Mesodermal cell (in vitro differentiated cells): ENCODE results near the gene SLX4IP.

ENCODE experiments used
- H3K27ac ChIP-seq: 2 replicates; pipeline ENCODE4 v1.7.0; 2013; ENCODE audit warnings: mild to moderate bottlenecking, low read depth, low read length, moderate library complexity; ENCODE audit not compliant: severe bottlenecking
- H3K36me3 ChIP-seq: 2 replicates; pipeline ENCODE4 v1.7.1; 2013; ENCODE audit warnings: mild to moderate bottlenecking, low read length, moderate library complexity; ENCODE audit not compliant: control insufficient read depth, insufficient read depth
- H3K4me1 ChIP-seq: one replicate; pipeline ENCODE4 v1.7.1; 2013; ENCODE audit warnings: mild to moderate bottlenecking, low read length; ENCODE audit not compliant: insufficient read depth, control insufficient read depth, poor library complexity, severe bottlenecking
- H3K4me3 ChIP-seq: 2 replicates; pipeline ENCODE4 v1.7.0; 2013; ENCODE audit warnings: low read length, control low read depth, mild to moderate bottlenecking; ENCODE audit not compliant: insufficient read depth, poor library complexity, severe bottlenecking; ENCODE audit errors: extremely low read depth
- H3K9me3 ChIP-seq: 2 replicates; pipeline ENCODE4 v1.7.1; 2013; ENCODE audit warnings: mild to moderate bottlenecking, low read length, moderate library complexity; ENCODE audit not compliant: control insufficient read depth
- WGBS, 2 experiments: methylation state at CpG; one replicate each; pipeline ENCODE4 v1.1.5; 2013; ENCODE audit warnings: missing lambda C conversion rate in 2 of 2; ENCODE audit not compliant: insufficient coverage in 2 of 2; 5-methylcytosine and 5-hydroxymethylcytosine counted together

The SLX4IP gene

DNA sequence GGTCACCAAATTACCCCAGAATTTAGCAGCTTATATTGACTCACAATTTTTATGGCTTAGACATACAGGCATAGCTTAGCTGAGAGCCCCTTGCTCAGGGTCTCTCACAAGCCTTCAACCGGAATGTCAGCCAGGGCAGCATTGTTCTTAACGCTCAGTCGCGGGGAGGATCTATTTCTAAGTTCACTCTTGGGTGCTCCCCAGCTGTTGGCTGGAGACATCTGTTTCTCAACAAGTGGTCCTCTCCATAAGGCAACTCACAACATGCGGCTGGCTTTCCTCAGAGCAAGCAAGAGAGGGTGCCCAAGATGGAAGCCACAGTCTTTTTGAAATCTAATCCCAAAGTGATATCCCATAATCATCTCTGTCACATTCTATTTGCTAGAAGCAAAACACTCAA lies 46.6 kb downstream of the SLX4IP start:
- Histone ChIP-seq H3K27ac (no peak overlapping the region), H3K4me1 (no peaks in the 10 kb centered on the region), H3K36me3 (no peaks in the 10 kb centered on the region), H3K9me3 (no peaks in the 10 kb centered on the region), H3K4me3 (no peak overlapping the region)
- WGBS, 2 experiments, result 68 to 70% methylated on average over 5 of the region's 5 CpGs

DNA sequence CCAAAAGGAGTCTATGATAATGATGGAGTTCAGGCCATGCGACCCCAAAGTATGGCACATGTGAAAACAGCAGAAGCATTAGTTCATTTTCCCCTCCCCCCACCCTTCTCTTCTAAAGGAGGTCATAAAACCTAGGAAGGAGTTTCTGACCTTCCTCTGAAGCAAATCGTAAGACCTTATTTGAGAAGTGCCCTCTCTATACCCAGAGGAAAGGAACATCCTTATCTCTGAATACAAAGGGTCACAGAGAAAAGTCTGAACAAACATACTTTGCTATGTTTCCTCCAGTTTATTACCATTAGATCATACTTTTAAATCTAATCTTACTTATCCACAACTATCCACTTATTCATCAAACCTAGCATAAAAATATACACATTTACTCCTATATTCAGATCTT lies 48.6 kb downstream of the SLX4IP start:
- Histone ChIP-seq H3K4me1 (peaks cover 3% of the 10 kb centered on the region), H3K36me3 (no peaks in the 10 kb centered on the region), H3K9me3 (no peaks in the 10 kb centered on the region), H3K27ac (no peak overlapping the region), H3K4me3 (no peak overlapping the region)
- 71% methylated on average over 1 of the region's 2 CpGs; no CpG with 5 or more reads in 1 of the 2 experiments for WGBS, 2 experiments

- no peaks in the 10 kb centered on the region for H3K36me3 ChIP-seq
- H3K9me3 ChIP-seq, result no peaks in the 10 kb centered on the region
- H3K27ac ChIP-seq, result no peak overlapping the region
- no peak overlapping the region for H3K4me3 ChIP-seq
- 89 to 96% methylated on average over 4 to 7 of the region's 7 CpGs for WGBS, 2 experiments
- peaks cover 25% of the 10 kb centered on the region for H3K4me1 ChIP-seq
Measured at GRCh38 chr20:10487142-10488136, 52.3 kb downstream of the SLX4IP start.

DNA sequence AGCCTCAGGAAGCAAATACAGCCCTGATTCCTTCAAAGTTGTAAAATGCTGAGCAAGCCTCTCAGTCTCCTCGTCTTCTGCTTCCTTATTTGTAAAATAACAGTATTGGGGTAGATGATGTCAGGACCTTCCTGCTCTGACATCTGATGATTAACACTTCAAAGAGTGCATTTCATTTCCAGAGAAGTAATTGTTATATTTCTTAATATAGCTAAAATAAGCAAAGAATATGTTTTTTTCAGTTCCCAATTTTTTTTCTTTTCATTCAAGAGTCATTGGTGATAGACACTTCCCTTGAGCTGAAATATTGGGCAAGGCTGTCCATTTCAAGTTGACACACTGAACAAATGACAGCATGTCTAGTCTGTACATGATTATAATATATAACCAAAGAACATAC lies 53.4 kb downstream of the SLX4IP start:
- Histone ChIP-seq H3K36me3 (no peaks in the 10 kb centered on the region), H3K4me3 (no peak overlapping the region), H3K27ac (no peak overlapping the region), H3K9me3 (no peaks in the 10 kb centered on the region), H3K4me1 (peaks cover 25% of the 10 kb centered on the region)
- WGBS, 2 experiments, result no CpG with 5 or more reads among the region's 1 CpG

DNA sequence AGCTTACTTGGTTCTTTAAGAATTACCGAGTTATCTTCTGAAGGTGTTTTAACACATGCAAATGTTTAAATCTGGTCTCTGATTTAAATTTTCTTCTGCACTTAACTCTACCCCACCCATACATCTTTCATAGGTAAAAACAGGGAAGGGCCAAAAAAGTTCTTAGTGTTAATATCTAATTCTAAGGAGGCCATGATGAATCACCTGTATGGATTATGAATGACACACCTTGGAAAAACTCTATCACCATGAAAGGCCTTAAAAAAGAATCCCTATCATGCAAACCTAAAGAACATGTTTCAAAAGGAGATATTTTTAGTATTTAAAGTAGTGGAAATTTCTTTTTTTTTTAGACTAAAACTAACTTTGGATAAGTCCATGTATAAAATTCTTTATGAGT lies 54.7 kb downstream of the SLX4IP start:
- no CpG with 5 or more reads among the region's 1 CpG for whole genome bisulfite sequencing, 2 experiments
- Histone ChIP-seq H3K4me1 (peaks cover 25% of the 10 kb centered on the region), H3K9me3 (no peaks in the 10 kb centered on the region), H3K4me3 (no peak overlapping the region), H3K36me3 (no peaks in the 10 kb centered on the region), H3K27ac (no peak overlapping the region)

DNA sequence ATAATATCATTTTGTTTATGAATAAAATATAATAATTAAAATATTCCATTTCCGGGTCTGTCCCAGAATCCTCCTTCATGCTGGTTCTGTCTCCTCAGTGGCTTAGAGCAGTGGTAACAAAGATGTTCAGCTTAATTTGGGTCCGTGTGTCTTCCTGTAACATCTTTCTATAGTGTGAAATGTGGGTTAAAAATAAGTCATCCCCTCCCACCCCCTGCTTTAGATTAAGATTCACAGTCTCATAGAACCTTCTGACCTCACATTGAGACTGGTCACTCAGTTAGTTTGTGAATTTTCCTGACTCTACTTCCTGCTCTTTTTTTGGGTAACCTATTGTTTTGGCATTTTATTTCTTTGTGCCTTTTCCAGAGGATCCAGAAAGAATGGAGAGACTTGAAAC lies 55.2 kb downstream of the SLX4IP start:
- Histone ChIP-seq H3K27ac (peak overlapping the region; percentile 87), H3K4me3 (no peak overlapping the region), H3K4me1 (peaks cover 25% of the 10 kb centered on the region), H3K9me3 (no peaks in the 10 kb centered on the region), H3K36me3 (no peaks in the 10 kb centered on the region)
- no CpG with 5 or more reads among the region's 2 CpGs for WGBS, 2 experiments

GRCh38 chr20:10490706-10491105 lies 55.6 kb downstream of the SLX4IP start:
- H3K9me3 ChIP-seq, result no peaks in the 10 kb centered on the region
- peak overlapping the region; percentile 87 for H3K27ac ChIP-seq
- no CpG with 5 or more reads among the region's 1 CpG for WGBS, 2 experiments
- H3K4me3 ChIP-seq, result no peak overlapping the region
- peaks cover 25% of the 10 kb centered on the region for H3K4me1 ChIP-seq
- no peaks in the 10 kb centered on the region for H3K36me3 ChIP-seq

- Histone ChIP-seq H3K27ac (no peak overlapping the region), H3K9me3 (no peaks in the 10 kb centered on the region), H3K4me1 (peaks cover 25% of the 10 kb centered on the region), H3K36me3 (no peaks in the 10 kb centered on the region), H3K4me3 (no peak overlapping the region)
- WGBS, 2 experiments, result no CpG with 5 or more reads among the region's 2 CpGs
Measured at GRCh38 chr20:10492065-10492464, 57.0 kb downstream of the SLX4IP start.

GRCh38 chr20:10492844-10493243 lies 57.7 kb downstream of the SLX4IP start:
- H3K9me3 ChIP-seq, result no peaks in the 10 kb centered on the region
- WGBS, 2 experiments, result 80% methylated on average over 1 of the region's 2 CpGs; no CpG with 5 or more reads in 1 of the 2 experiments
- H3K4me3 ChIP-seq, result no peak overlapping the region
- peaks cover 27% of the 10 kb centered on the region for H3K4me1 ChIP-seq
- H3K27ac ChIP-seq, result no peak overlapping the region
- H3K36me3 ChIP-seq, result no peaks in the 10 kb centered on the region

- no CpG with 5 or more reads among the region's 2 CpGs for WGBS, 2 experiments
- H3K27ac ChIP-seq, result no peak overlapping the region
- H3K4me3 ChIP-seq, result no peak overlapping the region
- no peaks in the 10 kb centered on the region for H3K9me3 ChIP-seq
- H3K4me1 ChIP-seq, result peaks cover 24% of the 10 kb centered on the region
- H3K36me3 ChIP-seq, result no peaks in the 10 kb centered on the region
Measured at GRCh38 chr20:10495173-10495572, 60.1 kb downstream of the SLX4IP start.

DNA sequence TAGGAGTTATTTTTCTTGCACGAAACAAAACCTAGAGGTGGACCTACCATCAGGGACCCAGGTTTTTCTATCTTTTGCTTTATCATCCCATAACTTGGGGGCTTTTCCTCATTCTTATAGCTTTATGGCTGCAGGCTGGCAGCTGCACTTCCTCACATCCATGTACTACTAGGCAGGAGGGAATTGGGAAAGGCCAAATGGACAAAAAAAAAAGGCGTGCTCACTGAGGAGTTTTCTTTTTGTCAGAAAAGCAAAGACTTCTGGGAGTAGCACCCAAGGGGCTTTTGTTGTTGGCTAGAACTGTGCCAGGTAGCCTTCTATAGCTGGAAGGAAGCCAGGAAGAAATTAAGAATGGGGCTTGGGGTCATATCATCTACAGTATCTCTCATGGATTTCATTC lies 61.4 kb downstream of the SLX4IP start:
- H3K9me3 ChIP-seq, result no peaks in the 10 kb centered on the region
- 93 to 100% methylated on average over 1 to 2 of the region's 2 CpGs for WGBS, 2 experiments
- no peak overlapping the region for H3K4me3 ChIP-seq

More for the DNA sequence above, 61.4 kb downstream of the SLX4IP start:
- peaks cover 13% of the 10 kb centered on the region for H3K4me1 ChIP-seq
- no peak overlapping the region for H3K27ac ChIP-seq
- no peaks in the 10 kb centered on the region for H3K36me3 ChIP-seq
